ENCODE results near the gene CRADD.
"Not testable (repeated sequence)": the region's sequence is repeated elsewhere in the genome, so short reads cannot be mapped to it uniquely, and the experiment has no call there.

CRADD gene

GRCh38 chr12:93901739-93902138, 224.6 kb downstream of the CRADD start:
- DNase-seq (ENCODE audit: low read depth) = no peak

DNA sequence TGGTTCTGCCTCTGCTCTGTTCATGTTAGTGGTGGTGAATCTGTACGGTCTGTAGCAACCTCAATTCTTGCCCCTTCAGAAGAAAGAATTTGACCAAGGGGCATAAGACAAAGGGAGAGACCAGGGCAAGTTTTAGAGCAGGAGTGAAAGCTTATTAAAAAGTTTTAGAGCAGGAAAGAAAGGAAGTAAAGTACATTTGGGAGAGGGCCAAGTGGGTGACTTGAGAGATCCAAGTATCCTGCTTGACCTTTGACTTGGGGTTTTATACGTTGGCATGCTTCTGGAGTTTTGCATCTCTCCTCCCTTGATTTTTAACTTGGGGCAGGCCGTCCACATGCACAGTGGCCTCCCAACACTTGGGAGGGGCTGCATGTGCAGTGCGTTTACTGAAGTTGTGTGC, 225.0 kb downstream of the CRADD start:
- no peak for DNase-seq (ENCODE audit: low read depth)

DNA sequence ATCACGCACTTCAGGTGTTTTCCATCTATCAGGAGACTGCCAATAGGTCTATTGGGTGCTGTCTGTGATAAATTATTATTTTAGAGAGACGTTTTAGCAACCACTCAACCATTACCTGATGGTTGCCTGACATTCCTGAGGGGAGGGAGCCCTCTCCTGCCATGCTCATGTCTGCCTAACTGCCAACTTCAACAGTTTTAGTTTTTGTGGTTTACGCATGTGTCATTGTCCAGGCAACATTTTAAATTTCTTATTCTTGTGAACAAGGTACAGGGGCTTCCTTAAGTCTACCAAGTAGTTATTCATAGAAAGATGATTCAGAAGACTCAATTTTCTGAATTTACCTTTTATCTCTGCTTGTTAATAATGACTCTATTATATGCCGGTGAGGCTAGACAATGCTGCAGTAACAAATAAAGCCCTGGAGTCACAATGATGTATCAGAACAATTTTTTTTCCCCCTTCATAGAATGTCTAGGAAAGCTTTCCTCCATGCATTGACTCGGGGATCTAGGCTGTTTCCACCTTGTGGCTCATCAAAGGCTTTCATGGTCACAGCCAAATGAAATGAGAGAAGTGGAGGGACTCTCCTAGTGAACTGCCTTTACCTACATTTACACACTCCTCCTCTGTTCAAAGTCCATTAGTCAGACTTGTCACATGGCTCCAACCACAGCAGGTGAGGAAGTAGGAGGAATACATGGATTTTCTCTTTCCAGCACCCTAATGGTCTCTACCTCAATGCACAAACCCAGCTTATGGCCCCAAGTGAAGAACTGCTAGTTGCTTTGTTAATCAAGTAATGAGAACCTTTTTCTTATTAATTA, 225.8 kb downstream of the CRADD start:
- DNase-seq (ENCODE audit: low read depth) = no peak

GRCh38 chr12:93904124-93904523, 226.9 kb downstream of the CRADD start:
- DNase-seq (ENCODE audit: low read depth) = no peak

- DNase-seq (ENCODE audit: low read depth) = no peak
Observed at GRCh38 chr12:93908264-93908663, 231.1 kb downstream of the CRADD start.

GRCh38 chr12:93908846-93909567, 231.8 kb downstream of the CRADD start:
- peak; percentile 42 for DNase-seq (ENCODE audit: low read depth)

- no peak for DNase-seq (ENCODE audit: low read depth)
Observed at GRCh38 chr12:93911396-93911795, 234.2 kb downstream of the CRADD start.

DNA sequence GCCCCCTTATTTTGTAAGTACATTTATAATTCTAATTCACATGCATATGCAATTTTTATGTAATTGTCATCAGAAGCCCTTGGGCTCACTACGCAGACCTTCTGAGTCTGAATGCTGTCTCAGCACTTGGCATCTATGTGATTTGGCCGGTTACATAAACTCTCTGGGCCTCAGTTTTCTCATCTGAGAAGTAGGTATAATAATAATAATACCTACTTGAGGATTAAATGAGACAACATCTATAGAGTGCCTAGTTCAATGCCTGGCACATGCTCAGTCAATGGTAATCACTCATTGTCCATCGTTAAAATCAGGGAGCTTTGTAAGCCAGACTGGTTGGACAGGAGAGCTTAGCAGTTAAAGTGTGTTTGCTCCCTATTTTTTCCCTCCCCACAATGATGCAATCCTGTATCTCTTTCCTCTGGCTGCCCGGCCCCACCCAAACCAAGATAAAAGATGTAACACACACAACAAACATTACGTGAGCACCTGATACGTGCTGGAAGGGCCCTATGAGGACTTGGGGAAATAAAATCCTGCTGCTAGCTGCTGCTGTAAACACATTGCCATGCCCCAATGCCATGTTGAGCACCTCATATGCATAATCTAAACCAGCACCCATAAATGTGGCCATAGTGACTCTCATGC, 235.0 kb downstream of the CRADD start:
- DNase-seq (ENCODE audit: low read depth) = no peak

DNA sequence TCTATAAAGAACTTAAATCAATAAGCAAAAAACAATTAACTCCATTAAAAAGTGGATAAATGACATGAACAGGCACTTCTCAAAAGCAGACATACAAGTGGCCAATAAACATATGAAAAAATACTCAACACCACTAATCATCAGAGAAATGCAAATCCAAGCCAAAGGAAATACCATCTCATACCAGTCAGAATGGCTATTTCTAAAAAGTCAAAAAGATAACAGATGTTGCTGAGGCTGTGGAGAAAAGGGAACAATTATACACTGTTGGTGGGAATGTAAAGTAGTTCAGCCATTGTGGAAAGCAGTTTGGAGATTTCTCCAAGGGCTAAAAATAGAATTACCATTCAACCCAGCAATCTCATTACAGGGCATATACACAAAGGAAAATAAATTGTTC, 236.7 kb downstream of the CRADD start:
- DNase-seq (ENCODE audit: low read depth) = peak; percentile 78

DNA sequence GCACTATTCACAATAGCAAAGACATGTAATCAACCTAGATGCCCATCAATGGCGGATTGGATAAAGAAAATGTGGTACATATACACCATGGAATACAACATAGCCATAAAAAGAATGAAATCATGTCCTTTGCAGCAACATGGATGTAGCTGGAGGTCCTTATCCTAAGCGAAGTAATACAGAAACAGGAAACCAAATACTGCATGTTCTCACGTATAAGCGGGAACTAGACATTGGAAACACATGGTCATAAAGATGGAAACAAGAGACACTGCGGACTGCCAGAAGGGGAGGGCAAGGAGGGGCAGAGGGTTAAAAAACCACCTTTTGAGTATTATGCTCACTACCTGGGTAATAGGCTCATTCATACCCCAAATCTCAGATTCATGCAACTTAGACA, 237.1 kb downstream of the CRADD start:
- DNase-seq (ENCODE audit: low read depth) = no peak

- no peak for DNase-seq (ENCODE audit: low read depth)
Observed at GRCh38 chr12:93915411-93915810, 238.2 kb downstream of the CRADD start.

DNA sequence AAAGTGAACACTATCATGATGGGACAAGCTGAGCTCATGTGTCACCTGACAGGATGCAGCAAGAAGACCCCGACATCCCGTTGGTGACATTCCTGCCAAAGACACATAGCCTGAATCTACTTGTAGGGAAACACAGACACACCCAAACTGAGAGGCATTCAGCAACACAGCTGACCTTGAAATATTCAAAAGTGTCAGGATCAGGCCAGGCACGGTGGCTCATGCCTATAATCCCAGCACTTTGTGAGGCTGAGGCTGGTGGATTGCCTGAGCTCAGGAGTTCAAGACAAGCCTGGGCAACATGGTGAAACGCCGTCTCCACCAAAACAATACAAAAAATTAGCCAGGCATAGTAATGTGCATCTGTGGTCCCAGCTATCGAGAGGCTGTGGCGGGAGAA, 239.2 kb downstream of the CRADD start:
- no peak for DNase-seq (ENCODE audit: low read depth)

DNA sequence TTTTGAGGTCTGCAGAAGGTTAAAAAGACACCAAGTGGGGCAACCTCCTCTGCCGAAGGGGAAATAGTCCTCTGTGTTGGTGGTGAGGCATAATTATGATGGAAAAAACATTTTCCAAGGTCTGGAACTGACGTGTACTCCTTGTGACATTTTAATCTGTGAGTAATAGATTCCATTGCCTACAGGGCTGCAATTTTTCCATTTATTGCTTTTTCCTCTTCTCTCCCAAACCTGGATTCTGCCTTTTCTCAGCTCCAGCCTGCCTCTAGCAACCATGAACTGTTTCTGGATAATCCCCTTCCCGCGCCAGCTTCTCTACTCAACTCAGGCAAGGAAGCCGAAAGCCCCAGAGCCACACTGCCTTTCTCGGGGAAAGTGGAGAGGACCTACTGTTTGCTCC, 241.1 kb downstream of the CRADD start:
- peak; percentile 72 for DNase-seq (ENCODE audit: low read depth)

DNA sequence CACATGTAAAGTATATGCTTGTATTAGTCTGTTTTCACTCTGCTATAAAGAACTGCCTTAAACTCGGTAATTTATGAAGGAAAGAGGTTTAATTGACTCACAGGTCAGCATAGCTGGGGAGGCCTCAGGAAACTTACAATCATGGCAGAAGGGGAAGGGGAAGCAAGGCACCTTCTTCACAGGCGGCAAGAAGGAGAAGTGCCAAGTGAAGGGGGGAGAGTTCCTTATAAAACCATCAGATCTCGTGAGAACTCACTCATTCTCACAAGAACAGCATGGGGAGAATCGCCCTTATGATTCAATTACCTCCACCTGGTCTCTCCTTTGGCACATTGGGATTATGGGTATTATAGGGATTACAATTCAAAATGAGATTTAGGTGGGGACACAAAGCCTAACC, 241.7 kb downstream of the CRADD start:
- no peak for DNase-seq (ENCODE audit: low read depth)

DNA sequence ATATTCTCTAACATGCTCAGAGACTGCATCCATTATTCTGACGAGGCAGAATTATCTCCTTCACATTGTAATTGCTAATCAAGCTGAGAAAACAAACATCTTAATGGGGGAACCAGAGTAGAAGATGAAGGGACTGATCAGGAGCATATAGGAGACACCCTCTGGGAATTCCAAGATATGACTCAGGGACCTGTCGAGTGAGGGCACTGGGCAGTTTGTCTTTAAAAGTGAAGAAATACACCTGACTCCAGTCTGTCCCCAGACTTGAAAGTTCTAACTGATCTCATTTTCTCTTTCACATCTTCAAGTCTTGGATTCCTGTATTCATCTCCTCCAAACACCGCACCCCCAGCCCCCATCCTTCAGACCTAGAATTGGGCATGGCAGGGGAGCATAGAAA, 244.3 kb downstream of the CRADD start:
- no peak for DNase-seq (ENCODE audit: low read depth)

- no peak for DNase-seq (ENCODE audit: low read depth)
Observed at GRCh38 chr12:93922583-93923006, 245.4 kb downstream of the CRADD start.

DNA sequence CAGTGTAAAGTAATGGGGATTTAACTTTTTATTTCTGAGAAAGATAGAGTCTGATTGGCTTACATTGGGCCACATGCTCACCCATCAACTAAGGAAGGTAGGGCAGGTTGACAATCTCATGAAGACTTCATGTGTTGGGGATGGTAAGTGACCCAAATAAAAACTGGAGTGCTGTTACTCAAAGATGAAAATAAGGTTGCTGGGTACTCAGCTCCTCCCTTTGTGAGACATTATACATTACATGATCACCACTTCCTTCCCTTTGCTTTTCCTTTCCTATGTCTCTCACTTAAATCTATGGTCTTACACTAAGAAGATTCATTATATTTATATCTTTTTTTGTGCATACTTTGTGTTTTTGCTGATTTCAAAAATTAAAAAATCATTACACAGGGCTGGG, 247.2 kb downstream of the CRADD start:
- DNase-seq (ENCODE audit: low read depth) = no peak

DNA sequence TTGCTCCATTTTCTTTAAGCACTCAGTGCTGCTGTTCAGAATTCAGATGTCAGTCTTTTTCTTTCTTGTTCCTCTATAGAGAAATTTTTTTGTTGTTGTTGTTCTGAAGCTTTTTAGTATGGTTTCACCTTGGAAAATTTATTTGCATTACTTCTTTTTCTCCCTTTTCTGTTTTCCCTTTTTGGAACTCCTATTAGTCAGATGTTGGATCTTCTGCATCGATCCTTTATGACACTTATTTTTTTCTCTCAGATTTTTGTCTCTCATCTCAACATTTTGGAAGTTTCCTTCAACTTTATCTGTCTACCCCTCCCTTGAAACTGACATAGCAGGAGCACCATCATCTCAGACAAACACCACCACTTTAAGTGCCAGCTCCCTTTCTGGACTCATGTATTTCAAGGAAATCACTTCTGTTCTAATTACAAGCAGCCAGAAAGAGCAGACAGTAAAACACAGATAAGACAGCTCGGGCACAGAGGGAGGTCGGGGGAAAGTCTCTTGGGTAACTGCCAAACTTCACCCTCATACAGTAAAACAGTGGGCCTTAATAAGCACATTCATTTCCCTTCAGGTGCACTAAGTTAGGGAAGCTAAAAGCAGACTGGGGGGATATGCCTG, 248.5 kb downstream of the CRADD start:
- DNase-seq (ENCODE audit: low read depth) = no peak

DNA sequence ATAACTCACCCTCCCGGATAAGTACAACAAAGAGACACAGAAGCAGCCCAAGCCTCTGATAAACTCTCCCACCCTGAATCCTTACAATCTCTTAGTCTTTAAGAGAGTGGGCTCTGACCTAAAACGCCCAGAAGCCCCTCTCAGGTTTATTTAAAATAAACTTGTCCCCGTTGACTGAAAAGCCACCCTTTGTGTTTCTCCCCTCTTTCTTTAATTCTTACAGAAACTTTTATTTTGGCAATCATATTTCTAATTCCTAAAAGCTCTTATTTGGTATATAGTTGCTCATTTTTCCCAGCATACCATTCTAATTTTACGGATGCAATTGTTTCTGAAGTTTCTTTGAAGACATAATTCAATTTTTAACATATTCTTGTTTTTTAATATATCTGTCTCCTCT, 249.1 kb downstream of the CRADD start:
- no peak for DNase-seq (ENCODE audit: low read depth)

- not testable (repeated sequence) for DNase-seq (ENCODE audit: low read depth)
Observed at GRCh38 chr12:93929081-93929480, 251.9 kb downstream of the CRADD start.

DNA sequence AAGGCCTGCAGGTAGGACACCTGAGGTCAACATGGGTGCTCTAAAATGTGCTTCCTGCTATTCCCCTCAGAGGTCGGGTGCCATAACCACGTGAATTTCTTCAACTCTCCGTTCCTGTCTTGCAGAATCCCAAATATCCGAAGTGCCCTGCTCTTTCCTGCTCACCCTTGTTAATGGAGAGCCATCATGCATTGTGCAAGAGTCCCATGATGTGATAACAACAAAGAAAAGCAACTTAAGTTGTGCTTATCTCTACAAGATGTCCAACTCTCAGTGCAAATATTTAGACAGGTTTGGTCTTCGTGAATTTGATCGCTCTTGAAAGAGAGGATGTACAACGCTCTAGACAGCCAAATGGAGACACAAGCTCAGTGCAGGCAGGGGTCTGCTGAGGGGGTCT, 260.6 kb downstream of the CRADD start:
- DNase-seq (ENCODE audit: low read depth) = no peak

GRCh38 chr12:93938317-93938716, 261.1 kb downstream of the CRADD start:
- DNase-seq (ENCODE audit: low read depth) = no peak

DNA sequence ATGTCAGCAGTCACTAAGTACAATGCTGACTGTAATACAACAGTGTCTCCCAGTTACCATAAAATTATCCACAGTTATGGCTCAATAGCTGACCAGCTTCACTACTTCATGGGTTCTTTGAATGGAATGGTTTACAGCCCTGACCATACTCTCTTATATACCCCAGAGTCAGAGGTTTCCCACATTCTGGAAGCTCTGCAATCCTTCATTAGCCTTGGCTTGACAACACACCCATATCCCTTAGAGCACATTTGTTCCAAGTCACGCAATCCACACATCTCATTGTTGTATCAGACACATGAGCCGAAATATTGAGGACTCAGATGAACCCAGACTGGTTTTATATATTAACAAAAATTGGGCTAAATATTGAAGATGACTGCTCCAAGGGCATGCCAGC, 261.8 kb downstream of the CRADD start:
- DNase-seq (ENCODE audit: low read depth) = no peak

All from iris pigment epithelial cell (primary cell).